OCI-LY3 (cell line): ENCODE data around the gene DHX35.

Source experiments
- EZH2phosphoT487 ChIP-seq: fragments of 200-600 bp; shearing (Covaris generic); IDR thresholded peaks from 2 replicates; pipeline ENCODE4 v1.6.1; 2018; ENCODE audit warnings: antibody characterized with exemption, mixed run types, low read depth
- TF ChIP-seq, protein P1 (sequence below): fragments of 200-600, 300-600 bp; sonication (generic); IDR thresholded peaks from 2 replicates; pipeline ENCODE4 v1.5.1; 2014; ENCODE audit warnings: antibody characterized with exemption, low read length, low read depth

DNA sequence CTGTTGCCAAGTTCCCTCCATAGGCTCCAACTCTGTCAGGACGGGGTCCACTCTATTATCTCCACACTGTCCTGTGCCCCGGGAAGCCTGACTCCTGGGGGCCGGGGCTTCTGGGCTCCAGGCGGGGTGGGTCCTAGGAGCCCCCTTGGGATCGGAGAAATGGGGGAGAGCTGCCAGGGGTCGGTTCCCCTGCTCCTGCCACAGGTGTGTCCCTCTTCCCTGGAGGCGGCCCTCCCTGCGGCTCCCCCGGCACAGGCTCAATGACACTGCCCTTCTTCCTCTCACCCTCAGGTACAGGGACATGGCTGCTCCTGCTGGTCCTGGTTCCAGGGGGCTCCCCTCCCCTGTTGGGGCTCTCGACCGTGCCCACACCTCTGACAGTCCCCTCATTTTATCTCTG lies 110.0 kb downstream of the DHX35 start:
- TF ChIP-seq, protein P1, sequence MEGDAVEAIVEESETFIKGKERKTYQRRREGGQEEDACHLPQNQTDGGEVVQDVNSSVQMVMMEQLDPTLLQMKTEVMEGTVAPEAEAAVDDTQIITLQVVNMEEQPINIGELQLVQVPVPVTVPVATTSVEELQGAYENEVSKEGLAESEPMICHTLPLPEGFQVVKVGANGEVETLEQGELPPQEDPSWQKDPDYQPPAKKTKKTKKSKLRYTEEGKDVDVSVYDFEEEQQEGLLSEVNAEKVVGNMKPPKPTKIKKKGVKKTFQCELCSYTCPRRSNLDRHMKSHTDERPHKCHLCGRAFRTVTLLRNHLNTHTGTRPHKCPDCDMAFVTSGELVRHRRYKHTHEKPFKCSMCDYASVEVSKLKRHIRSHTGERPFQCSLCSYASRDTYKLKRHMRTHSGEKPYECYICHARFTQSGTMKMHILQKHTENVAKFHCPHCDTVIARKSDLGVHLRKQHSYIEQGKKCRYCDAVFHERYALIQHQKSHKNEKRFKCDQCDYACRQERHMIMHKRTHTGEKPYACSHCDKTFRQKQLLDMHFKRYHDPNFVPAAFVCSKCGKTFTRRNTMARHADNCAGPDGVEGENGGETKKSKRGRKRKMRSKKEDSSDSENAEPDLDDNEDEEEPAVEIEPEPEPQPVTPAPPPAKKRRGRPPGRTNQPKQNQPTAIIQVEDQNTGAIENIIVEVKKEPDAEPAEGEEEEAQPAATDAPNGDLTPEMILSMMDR: no peak
- no peak for TF ChIP-seq EZH2phosphoT487
